22Rv1 (cell line): ENCODE data around the gene FAM181A.

Experiments
- ZFX ChIP-seq: fragments of 450-650 bp; IDR thresholded peaks from 2 replicates; pipeline ENCODE4 v1.6.1; 2017; ENCODE audit warnings: antibody characterized with exemption, borderline replicate concordance
- TF ChIP-seq, protein P1 (sequence below): fragments of 450-650 bp; IDR thresholded peaks from 2 replicates; pipeline ENCODE4 v1.5.1; 2017; ENCODE audit warnings: mild to moderate bottlenecking

- TF ChIP-seq, protein P1, sequence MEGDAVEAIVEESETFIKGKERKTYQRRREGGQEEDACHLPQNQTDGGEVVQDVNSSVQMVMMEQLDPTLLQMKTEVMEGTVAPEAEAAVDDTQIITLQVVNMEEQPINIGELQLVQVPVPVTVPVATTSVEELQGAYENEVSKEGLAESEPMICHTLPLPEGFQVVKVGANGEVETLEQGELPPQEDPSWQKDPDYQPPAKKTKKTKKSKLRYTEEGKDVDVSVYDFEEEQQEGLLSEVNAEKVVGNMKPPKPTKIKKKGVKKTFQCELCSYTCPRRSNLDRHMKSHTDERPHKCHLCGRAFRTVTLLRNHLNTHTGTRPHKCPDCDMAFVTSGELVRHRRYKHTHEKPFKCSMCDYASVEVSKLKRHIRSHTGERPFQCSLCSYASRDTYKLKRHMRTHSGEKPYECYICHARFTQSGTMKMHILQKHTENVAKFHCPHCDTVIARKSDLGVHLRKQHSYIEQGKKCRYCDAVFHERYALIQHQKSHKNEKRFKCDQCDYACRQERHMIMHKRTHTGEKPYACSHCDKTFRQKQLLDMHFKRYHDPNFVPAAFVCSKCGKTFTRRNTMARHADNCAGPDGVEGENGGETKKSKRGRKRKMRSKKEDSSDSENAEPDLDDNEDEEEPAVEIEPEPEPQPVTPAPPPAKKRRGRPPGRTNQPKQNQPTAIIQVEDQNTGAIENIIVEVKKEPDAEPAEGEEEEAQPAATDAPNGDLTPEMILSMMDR, result no peak
- no peak for TF ChIP-seq ZFX
Measured at GRCh38 chr14:93898081-93898611, 29.0 kb upstream of the FAM181A start.
